CD14-positive monocyte (primary cell): ENCODE measurements around the gene SLC22A1. TPM values are rescaled to one million over a fixed set of nuclear protein-coding genes. Genes with fewer than 3 reads are reported as not detected.

Source experiments
- DNase-seq, 3 donors: peaks; one replicate each; pipeline ENCODE4 v3.0.0-alpha.2; 2011 to 2022
- H2AFZ ChIP-seq: 2 replicates; pipeline ENCODE4 v1.6.0; 2012; ENCODE audit warnings: mild to moderate bottlenecking, low read depth, low read length, inconsistent platforms; ENCODE audit not compliant: insufficient read depth, poor library complexity, severe bottlenecking
- H3K27ac ChIP-seq, 2 donors: 1 replicate in 1 of 2; 2 replicates in 1 of 2; pipeline ENCODE4 v1.5.1; 2012 to 2013; ENCODE audit warnings: low read length in 2 of 2, control low read depth in 1 of 2, inconsistent platforms in 1 of 2, low read depth in 1 of 2, mild to moderate bottlenecking in 1 of 2
- H3K27me3 ChIP-seq, 2 donors: one replicate each; pipeline versions ENCODE4 v1.6.0 to v1.6.1; 2011 to 2013; ENCODE audit warnings: low read length in 2 of 2; ENCODE audit not compliant: control insufficient read depth in 2 of 2, insufficient read depth in 2 of 2
- H3K36me3 ChIP-seq, 2 donors: replicated peaks in 1 of 2; 1 replicate in 1 of 2; 2 replicates in 1 of 2; pipeline versions ENCODE4 v1.5.1 to v1.6.1; 2012 to 2013; ENCODE audit warnings: low read length in 2 of 2, control low read depth in 1 of 2, inconsistent platforms in 1 of 2, mild to moderate bottlenecking in 1 of 2; ENCODE audit not compliant: insufficient read depth in 2 of 2, control insufficient read depth in 1 of 2
- H3K4me1 ChIP-seq, 2 donors: 1 replicate in 1 of 2; 2 replicates in 1 of 2; pipeline versions ENCODE4 v1.5.1 to v1.6.1; 2012 to 2013; ENCODE audit warnings: low read length in 2 of 2, control low read depth in 1 of 2, inconsistent platforms in 1 of 2, mild to moderate bottlenecking in 1 of 2, moderate library complexity in 1 of 2; ENCODE audit not compliant: insufficient read depth in 2 of 2, control insufficient read depth in 1 of 2
- H3K4me2 ChIP-seq: replicated peaks from 2 replicates; pipeline ENCODE3; 2012; ENCODE audit warnings: low read length, moderate library complexity, mild to moderate bottlenecking; ENCODE audit not compliant: poor library complexity, severe bottlenecking; ENCODE audit errors: extremely low read depth
- H3K4me3 ChIP-seq, 3 experiments: fragments of 200-600 bp in 1 of 3; sonication (generic) in 1 of 3; replicated peaks in 1 of 3; 1 replicate in 2 of 3; 2 replicates in 1 of 3; pipeline ENCODE4 v1.5.1; 2011 to 2013; ENCODE audit warnings: low read length in 3 of 3, mild to moderate bottlenecking in 3 of 3, control low read depth in 2 of 3, low read depth in 2 of 3, inconsistent platforms in 1 of 3, moderate library complexity in 1 of 3
- H3K79me2 ChIP-seq: 2 replicates; pipeline ENCODE4 v1.6.0; 2012; ENCODE audit warnings: mild to moderate bottlenecking, control low read depth, inconsistent platforms, low read length, moderate library complexity; ENCODE audit not compliant: insufficient read depth
- H3K9ac ChIP-seq: 2 replicates; pipeline ENCODE4 v1.6.0; 2017; ENCODE audit warnings: low read length, mild to moderate bottlenecking; ENCODE audit not compliant: insufficient read depth, poor library complexity, severe bottlenecking
- H3K9me3 ChIP-seq, 2 donors: replicated peaks in 1 of 2; 1 replicate in 1 of 2; 2 replicates in 1 of 2; pipeline versions ENCODE4 v1.5.1 to v1.6.1; 2012 to 2013; ENCODE audit warnings: low read length in 2 of 2, control low read depth in 1 of 2; ENCODE audit not compliant: control insufficient read depth in 1 of 2, insufficient read depth in 1 of 2
- H4K20me1 ChIP-seq: 2 replicates; pipeline ENCODE4 v1.6.0; 2012; ENCODE audit warnings: mild to moderate bottlenecking, low read length, control low read depth, moderate library complexity; ENCODE audit not compliant: insufficient read depth
- H3K27ac Mint-ChIP-seq, 7 donors: one replicate each; pipeline ENCODE4 v1.8.0; 2020; ENCODE audit warnings: mild to moderate bottlenecking in 7 of 7, mixed read lengths in 7 of 7, moderate library complexity in 6 of 7, inconsistent platforms in 2 of 7
- H3K27me3 Mint-ChIP-seq, 3 donors: one replicate each; pipeline ENCODE4 v1.8.0; 2021 to 2022; ENCODE audit warnings: low read depth in 3 of 3, mild to moderate bottlenecking in 3 of 3, mixed read lengths in 3 of 3, moderate library complexity in 3 of 3, inconsistent platforms in 1 of 3
- H3K36me3 Mint-ChIP-seq, 2 donors: one replicate each; pipeline ENCODE4 v1.8.0; 2020; ENCODE audit warnings: mixed read lengths in 2 of 2, inconsistent platforms in 1 of 2, mild to moderate bottlenecking in 1 of 2
- H3K4me1 Mint-ChIP-seq: one replicate; pipeline ENCODE4 v1.8.0; 2020; ENCODE audit warnings: mild to moderate bottlenecking, mixed read lengths
- H3K4me3 Mint-ChIP-seq, 2 donors: one replicate each; pipeline ENCODE4 v1.8.0; 2020; ENCODE audit warnings: mild to moderate bottlenecking in 2 of 2, mixed read lengths in 2 of 2, moderate library complexity in 1 of 2
- H3K9me3 Mint-ChIP-seq, 7 donors: one replicate each; pipeline ENCODE4 v1.8.0; 2020 to 2022; ENCODE audit warnings: mixed read lengths in 7 of 7, mild to moderate bottlenecking in 6 of 7, moderate library complexity in 6 of 7, inconsistent platforms in 2 of 7
- WGBS: methylation state at CpG from one replicate; pipeline ENCODE4 v1.1.5; 2013; ENCODE audit warnings: missing lambda C conversion rate; ENCODE audit not compliant: insufficient coverage; 5-methylcytosine and 5-hydroxymethylcytosine counted together
- intact Hi-C, 2 donors: fragments of 100-400 bp; cut with micrococcal nuclease; formaldehyde crosslinking; loops; one replicate each; pipeline versions ENCODE4 v1.15.0 to v1.15.1; 2023
- polyA plus RNA-seq, 3 donors: library from polyadenylated mRNA; depleted of rRNA in 1 of 3; unstranded in 2 of 3; stranded (reverse) in 1 of 3; fragments of 300-500 nt in 2 of 3; fragments of >200 nt in 1 of 3; fragmentation: Illumina TruSeq in 2 of 3; gene quantifications; 1 replicate in 2 of 3; 2 replicates in 1 of 3; pipeline ENCODE4 v1.2.3, GENCODE V29; 2012 to 2021
- TF ChIP-seq, protein P1 (sequence below): fragments of 200-600 bp; IDR thresholded peaks from one replicate; pipeline ENCODE4 v1.8.0; 2022; ENCODE audit warnings: antibody characterized with exemption, mild to moderate bottlenecking

The SLC22A1 gene
- polyA plus RNA-seq, 3 donors: 0.36 to 0.48 TPM; not detected in 1

DNA sequence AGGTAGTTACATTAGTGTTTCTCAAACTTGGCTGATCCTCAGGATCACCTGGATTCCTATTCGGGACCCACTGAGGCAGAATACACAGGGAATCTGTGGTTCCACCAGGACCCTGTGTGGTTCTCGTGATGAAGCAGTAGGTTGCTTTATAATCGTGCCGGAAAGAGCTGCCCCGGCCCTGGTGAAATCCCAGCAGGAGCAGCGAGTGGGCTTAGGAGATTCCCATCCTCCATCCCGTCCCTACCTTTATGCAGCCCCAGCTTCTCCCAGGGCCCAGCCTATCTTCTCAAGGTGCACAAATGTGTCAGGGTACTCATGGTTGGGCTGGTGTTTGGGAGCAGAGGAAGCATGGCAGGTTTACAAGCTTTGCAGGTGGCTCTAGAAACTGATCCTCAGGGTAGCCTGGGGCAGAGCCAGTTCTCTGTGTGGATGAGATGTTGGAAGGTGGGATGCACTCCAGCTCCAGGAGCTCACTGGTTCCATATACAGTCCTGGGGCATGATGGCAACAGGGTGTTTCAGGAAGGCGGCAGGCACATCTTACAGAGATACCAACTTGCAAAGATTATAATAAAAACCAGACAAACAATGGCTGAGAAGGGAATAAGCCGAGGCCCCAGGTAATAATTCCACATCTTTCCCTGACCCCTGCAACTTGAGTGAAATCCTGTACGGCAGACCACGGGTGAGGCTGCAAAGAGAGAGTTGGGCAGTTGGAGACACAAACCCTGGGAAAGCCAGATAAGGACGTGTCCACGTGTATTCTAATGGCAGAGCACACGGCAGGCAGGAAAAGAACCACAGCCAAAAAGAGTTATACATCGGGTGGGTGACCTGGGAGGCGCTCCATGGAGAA, 5.9 kb downstream of the SLC22A1 start:
- no peak overlapping the region for H3K4me3 ChIP-seq
- DNase-seq: no peak
- H3K36me3 ChIP-seq: no peaks in the 10 kb centered on the region
- no peak overlapping the region for H2AFZ ChIP-seq
- no peaks in the 10 kb centered on the region for H3K79me2 ChIP-seq
- TF ChIP-seq, protein P1, sequence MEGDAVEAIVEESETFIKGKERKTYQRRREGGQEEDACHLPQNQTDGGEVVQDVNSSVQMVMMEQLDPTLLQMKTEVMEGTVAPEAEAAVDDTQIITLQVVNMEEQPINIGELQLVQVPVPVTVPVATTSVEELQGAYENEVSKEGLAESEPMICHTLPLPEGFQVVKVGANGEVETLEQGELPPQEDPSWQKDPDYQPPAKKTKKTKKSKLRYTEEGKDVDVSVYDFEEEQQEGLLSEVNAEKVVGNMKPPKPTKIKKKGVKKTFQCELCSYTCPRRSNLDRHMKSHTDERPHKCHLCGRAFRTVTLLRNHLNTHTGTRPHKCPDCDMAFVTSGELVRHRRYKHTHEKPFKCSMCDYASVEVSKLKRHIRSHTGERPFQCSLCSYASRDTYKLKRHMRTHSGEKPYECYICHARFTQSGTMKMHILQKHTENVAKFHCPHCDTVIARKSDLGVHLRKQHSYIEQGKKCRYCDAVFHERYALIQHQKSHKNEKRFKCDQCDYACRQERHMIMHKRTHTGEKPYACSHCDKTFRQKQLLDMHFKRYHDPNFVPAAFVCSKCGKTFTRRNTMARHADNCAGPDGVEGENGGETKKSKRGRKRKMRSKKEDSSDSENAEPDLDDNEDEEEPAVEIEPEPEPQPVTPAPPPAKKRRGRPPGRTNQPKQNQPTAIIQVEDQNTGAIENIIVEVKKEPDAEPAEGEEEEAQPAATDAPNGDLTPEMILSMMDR: no peak
- H3K36me3 Mint-ChIP-seq: no peaks in the 10 kb centered on the region
- no peaks in the 10 kb centered on the region for H4K20me1 ChIP-seq
- H3K4me3 Mint-ChIP-seq: no peak overlapping the region
- no peak overlapping the region for H3K27ac Mint-ChIP-seq
- no peak overlapping the region for H3K4me2 ChIP-seq
- no peaks in the 10 kb centered on the region for H3K9me3 ChIP-seq
- no peak overlapping the region for H3K27ac ChIP-seq
- no peaks in the 10 kb centered on the region for H3K27me3 ChIP-seq
- H3K9me3 Mint-ChIP-seq: no peaks in the 10 kb centered on the region
- no peak overlapping the region for H3K9ac ChIP-seq
- H3K4me1 ChIP-seq: no peaks in the 10 kb centered on the region
- H3K27me3 Mint-ChIP-seq: peaks cover 12 to 21% (median 17%) of the 10 kb centered on the region in 3 donors
- intact Hi-C loops: no loop called here
- H3K4me1 Mint-ChIP-seq: no peaks in the 10 kb centered on the region
- 90% methylated on average over 9 of the region's 16 CpGs for WGBS

DNA sequence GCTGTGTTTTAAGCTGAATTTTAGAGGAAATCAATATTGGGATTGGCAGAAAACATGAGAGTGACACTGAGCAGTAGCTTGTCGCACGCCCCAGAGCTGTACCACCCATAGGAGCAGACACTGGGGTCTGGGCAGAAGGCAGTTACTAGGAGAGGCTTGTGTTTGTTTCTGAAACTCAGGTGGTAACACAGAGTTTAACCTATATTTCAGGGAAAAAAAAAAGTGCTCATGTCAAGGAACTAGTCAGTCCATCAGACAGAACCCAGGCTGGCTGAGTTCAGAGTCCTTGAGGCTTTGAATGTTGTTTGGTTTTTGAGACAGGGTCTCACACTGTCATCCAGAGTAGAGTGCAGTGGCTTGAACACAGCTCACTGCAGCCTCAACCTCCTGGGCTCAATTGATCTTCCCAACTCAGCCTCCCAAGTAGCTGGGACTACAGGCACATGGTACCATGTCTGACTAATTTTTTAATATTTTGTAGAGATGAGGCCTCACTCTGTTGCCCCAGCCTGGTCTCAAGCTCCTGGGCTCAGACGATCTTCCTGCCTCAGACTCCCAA, 6.6 kb downstream of the SLC22A1 start:
- Histone ChIP-seq H3K79me2 (no peaks in the 10 kb centered on the region), H3K27ac (no peak overlapping the region), H3K4me1 (no peaks in the 10 kb centered on the region), H3K4me2 (no peak overlapping the region), H3K36me3 (no peaks in the 10 kb centered on the region), H3K9me3 (no peaks in the 10 kb centered on the region), H3K9ac (no peak overlapping the region), H3K4me3 (no peak overlapping the region), H4K20me1 (no peaks in the 10 kb centered on the region), H3K27me3 (no peaks in the 10 kb centered on the region), H2AFZ (no peak overlapping the region)
- H3K36me3 Mint-ChIP-seq: no peaks in the 10 kb centered on the region
- no peak overlapping the region for H3K4me3 Mint-ChIP-seq
- H3K27ac Mint-ChIP-seq: no peak overlapping the region
- 100% methylated on average over 3 of the region's 3 CpGs for WGBS
- no peaks in the 10 kb centered on the region for H3K9me3 Mint-ChIP-seq
- TF ChIP-seq, protein P1: no peak
- no peaks in the 10 kb centered on the region for H3K4me1 Mint-ChIP-seq
- intact Hi-C loops: no loop called here
- peaks cover 12 to 21% (median 15%) of the 10 kb centered on the region in 3 donors for H3K27me3 Mint-ChIP-seq
- no peak for DNase-seq
